GM12878 (cell line): Measurements from ENCODE around the gene TEX2.

Source experiments
- CBX3 ChIP-seq: fragments of 200-600 bp; sonication (generic); IDR thresholded peaks from 2 replicates; pipeline ENCODE4 v1.6.1; 2016; ENCODE audit warnings: low read depth, borderline replicate concordance
- FOXM1 ChIP-seq: IDR thresholded peaks from 2 replicates; pipeline ENCODE4 v1.6.1; 2012; ENCODE audit warnings: low read depth, mild to moderate bottlenecking, inconsistent platforms, low read length, moderate library complexity
- HDAC6 ChIP-seq: fragments of 200-600 bp; sonication (generic); IDR thresholded peaks from one replicate; pipeline ENCODE4 v1.8.0; 2017; ENCODE audit warnings: antibody characterized with exemption; ENCODE audit not compliant: unreplicated experiment
- IKZF2 ChIP-seq, 2 experiments: fragments of 450-650 bp; IDR thresholded peaks; 2 replicates each; pipeline ENCODE4 v1.6.1; 2017; ENCODE audit warnings: mild to moderate bottlenecking in 2 of 2, moderate library complexity in 2 of 2
- NR2F1 ChIP-seq: fragments of 450-650 bp; conservative IDR thresholded peaks from 2 replicates; pipeline ENCODE4 v1.6.1; 2017; ENCODE audit warnings: mild to moderate bottlenecking
- PKNOX1 ChIP-seq: fragments of 450-650 bp; IDR thresholded peaks from 2 replicates; pipeline ENCODE4 v1.6.1; 2016; ENCODE audit warnings: mild to moderate bottlenecking
- PML ChIP-seq: IDR thresholded peaks from 2 replicates; pipeline ENCODE4 v1.6.1; 2012; ENCODE audit warnings: low read length, inconsistent platforms
- POLR2AphosphoS5 ChIP-seq: IDR thresholded peaks from 2 replicates; pipeline ENCODE4 v1.6.1; 2011; ENCODE audit warnings: mild to moderate bottlenecking, low read length, inconsistent platforms
- TF ChIP-seq, protein P1 (sequence below): IDR thresholded peaks from 2 replicates; pipeline ENCODE4 v1.6.1; 2012; ENCODE audit warnings: low read depth, low read length, improper control_type of control experiment

DNA sequence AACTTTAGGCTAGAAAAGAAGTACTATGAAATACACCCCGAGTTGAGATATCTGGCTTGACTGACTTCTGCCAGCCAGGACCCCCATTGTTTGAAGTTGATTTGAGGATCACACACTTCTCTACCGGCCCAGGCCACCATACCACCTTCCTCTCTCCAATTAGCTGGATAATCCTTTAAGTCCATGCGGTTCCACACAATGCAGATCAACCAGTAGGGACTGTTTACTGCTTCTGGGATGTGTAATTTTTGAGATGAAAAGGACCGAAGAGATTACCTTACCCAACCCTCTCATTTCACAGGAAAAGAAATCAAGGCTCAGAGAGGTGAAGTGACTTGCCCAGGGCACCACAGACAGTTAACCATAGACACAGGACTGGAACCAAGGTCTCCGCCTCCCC lies 153.7 kb downstream of the TEX2 start:
- TF ChIP-seq POLR2AphosphoS5 (no peak), PML (no peak), CBX3 (no peak), PKNOX1 (no peak), IKZF2 (IDR thresholded peaks at IDR 0.05) (no peak), NR2F1 (no peak), FOXM1 (no peak), HDAC6 (no peak)
- TF ChIP-seq, protein P1, sequence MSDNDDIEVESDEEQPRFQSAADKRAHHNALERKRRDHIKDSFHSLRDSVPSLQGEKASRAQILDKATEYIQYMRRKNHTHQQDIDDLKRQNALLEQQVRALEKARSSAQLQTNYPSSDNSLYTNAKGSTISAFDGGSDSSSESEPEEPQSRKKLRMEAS = no peak
